GM12891 (cell line): Measurements from ENCODE around the gene REC8.

Experiments used
- PAX5 ChIP-seq: IDR thresholded peaks from 2 replicates; pipeline ENCODE4 v1.6.1; 2011; ENCODE audit warnings: low read length, moderate library complexity, mild to moderate bottlenecking; ENCODE audit not compliant: insufficient read depth, severe bottlenecking
- POLR2AphosphoS5 ChIP-seq: IDR thresholded peaks from 2 replicates; pipeline ENCODE4 v1.6.1; 2011; ENCODE audit warnings: low read depth, low read length, control low read depth

DNA sequence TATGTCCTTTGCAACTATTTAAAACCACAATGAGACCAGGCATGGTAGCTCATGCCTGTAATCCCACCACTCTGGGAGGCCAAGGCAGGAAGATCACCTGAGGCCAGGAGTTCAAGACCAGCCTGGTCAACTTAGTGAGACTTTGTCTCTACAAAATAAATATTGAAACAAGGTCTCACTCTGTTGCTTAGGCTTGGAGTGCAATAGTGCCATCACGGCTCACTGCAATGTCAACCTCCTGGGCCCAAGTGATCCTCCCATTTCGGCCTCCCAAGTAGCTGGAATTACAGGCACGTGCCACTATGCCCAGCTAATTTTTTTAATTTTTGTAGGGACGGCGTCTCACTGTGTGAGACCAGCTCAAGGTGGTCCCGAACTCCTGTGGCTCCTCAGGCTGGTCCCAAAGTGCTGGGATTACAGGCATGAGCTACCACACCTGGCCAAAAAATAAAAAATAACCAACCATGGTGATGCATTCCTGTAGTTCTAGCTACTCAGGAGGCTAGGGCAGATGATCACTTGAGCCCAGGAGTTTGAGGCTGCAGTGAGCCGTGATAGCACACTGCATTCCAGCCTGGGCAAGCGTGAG, 42.4 kb upstream of the REC8 start:
- no peak for TF ChIP-seq PAX5
- TF ChIP-seq POLR2AphosphoS5, result no peak
